IMR-90 (cell line): ENCODE data around the gene SLC7A9. TPM values are rescaled to one million over a fixed set of nuclear protein-coding genes. Genes with fewer than 3 reads are reported as not detected.

Experiments used
- ATAC-seq: fragments of 200-7000 bp; cut with Tn5 transposase; 2 replicates; pipeline ENCODE4 v1.9.1; 2020; ENCODE audit warnings: low read depth, mild to moderate bottlenecking, moderate library complexity
- BruUV-seq: library from RNA; stranded (reverse); fragments of 400-500 nt; replicated peaks from 2 replicates; lab custom pipeline; 2021; lab: Mats Ljungman, UMichigan
- CTCF ChIA-PET: fragments of 300-600 bp; formaldehyde crosslinking; extraction: SDS; loops from one replicate; lab custom pipeline; 2021; ENCODE audit warnings: antibody characterized with exemption; lab: Yijun Ruan, JAX
- POLR2A ChIA-PET: fragments of 300-600 bp; sonication (Branson Sonifier 250); formaldehyde crosslinking; loops from one replicate; lab custom pipeline; 2022; ENCODE audit warnings: antibody characterized with exemption; ENCODE audit not compliant: unreplicated experiment; lab: Charles Lee
- DNase-seq: peaks from one replicate; pipeline ENCODE4 v3.0.0; 2013
- H2AFZ ChIP-seq: replicated peaks from 2 replicates; pipeline ENCODE3; 2013; ENCODE audit warnings: low read length, mild to moderate bottlenecking; ENCODE audit not compliant: poor library complexity
- H2AK5ac ChIP-seq: 2 replicates; pipeline ENCODE4 v1.6.1; 2013; ENCODE audit warnings: low read depth, low read length, inconsistent platforms
- H2AK9ac ChIP-seq: replicated peaks from 2 replicates; pipeline ENCODE3; 2013; ENCODE audit warnings: mild to moderate bottlenecking, low read depth, low read length, moderate library complexity; ENCODE audit not compliant: poor library complexity
- H2BK120ac ChIP-seq: 2 replicates; pipeline ENCODE4 v1.6.1; 2013; ENCODE audit warnings: low read depth, low read length, inconsistent platforms
- H2BK15ac ChIP-seq: 3 replicates; pipeline ENCODE4 v1.6.1; 2013; ENCODE audit warnings: low read depth, low read length, inconsistent platforms
- H2BK20ac ChIP-seq: 2 replicates; pipeline ENCODE4 v1.6.1; 2013; ENCODE audit warnings: low read depth, mild to moderate bottlenecking, inconsistent platforms, low read length, moderate library complexity
- H2BK5ac ChIP-seq: 2 replicates; pipeline ENCODE4 v1.6.1; 2013; ENCODE audit warnings: mild to moderate bottlenecking, low read depth, low read length, inconsistent platforms; ENCODE audit not compliant: poor library complexity, severe bottlenecking
- H3K14ac ChIP-seq: replicated peaks from 2 replicates; pipeline ENCODE4 v1.6.1; 2013; ENCODE audit warnings: low read depth, low read length, inconsistent platforms
- H3K18ac ChIP-seq: 2 replicates; pipeline ENCODE4 v1.6.1; 2013; ENCODE audit warnings: low read depth, low read length, control low read depth
- H3K23ac ChIP-seq: 2 replicates; pipeline ENCODE4 v1.6.1; 2013; ENCODE audit warnings: low read depth, low read length, inconsistent platforms
- H3K27ac ChIP-seq: 2 replicates; pipeline ENCODE4 v1.5.1; 2013; ENCODE audit warnings: mild to moderate bottlenecking, control low read depth, low read length; ENCODE audit not compliant: insufficient read depth
- H3K27me3 ChIP-seq: 2 replicates; pipeline ENCODE4 v1.6.1; 2013; ENCODE audit warnings: low read length; ENCODE audit not compliant: control insufficient read depth, insufficient read depth
- H3K36me3 ChIP-seq: 2 replicates; pipeline ENCODE4 v1.6.1; 2013; ENCODE audit warnings: low read length, mixed read lengths; ENCODE audit not compliant: control insufficient read depth, insufficient read depth
- H3K4ac ChIP-seq: 2 replicates; pipeline ENCODE4 v1.6.1; 2013; ENCODE audit warnings: low read depth, low read length, inconsistent platforms
- H3K4me1 ChIP-seq: 2 replicates; pipeline ENCODE4 v1.6.1; 2013; ENCODE audit warnings: low read length, mixed read lengths; ENCODE audit not compliant: control insufficient read depth, insufficient read depth
- H3K4me2 ChIP-seq: 2 replicates; pipeline ENCODE4 v1.6.1; 2013; ENCODE audit warnings: low read depth, mild to moderate bottlenecking, control low read depth, low read length, moderate library complexity
- H3K4me3 ChIP-seq: 2 replicates; pipeline ENCODE4 v1.5.1; 2013; ENCODE audit warnings: low read depth, mild to moderate bottlenecking, control low read depth, low read length, moderate library complexity; ENCODE audit not compliant: insufficient read depth
- H3K56ac ChIP-seq: 2 replicates; pipeline ENCODE4 v1.6.1; 2013; ENCODE audit warnings: low read length, inconsistent platforms; ENCODE audit not compliant: insufficient read depth; ENCODE audit errors: extremely low read depth
- H3K79me1 ChIP-seq, 2 experiments: 2 replicates each; pipeline ENCODE4 v1.6.1; 2013; ENCODE audit warnings: low read length in 2 of 2, inconsistent platforms in 1 of 2, low read depth in 1 of 2
- H3K9ac ChIP-seq: 2 replicates; pipeline ENCODE4 v1.6.1; 2013; ENCODE audit warnings: low read depth, low read length, control low read depth
- H3K9me1 ChIP-seq: 2 replicates; pipeline ENCODE4 v1.6.1; 2013; ENCODE audit warnings: low read length, inconsistent platforms; ENCODE audit not compliant: insufficient read depth
- H3K9me3 ChIP-seq: 2 replicates; pipeline ENCODE4 v1.6.1; 2013; ENCODE audit warnings: low read length; ENCODE audit not compliant: control insufficient read depth, insufficient read depth
- H4K20me1 ChIP-seq: 2 replicates; pipeline ENCODE4 v1.6.1; 2013; ENCODE audit warnings: low read length, inconsistent platforms; ENCODE audit not compliant: insufficient read depth
- H4K5ac ChIP-seq: 2 replicates; pipeline ENCODE4 v1.6.1; 2013; ENCODE audit warnings: mild to moderate bottlenecking, low read depth, low read length, control low read depth
- H4K8ac ChIP-seq, 2 experiments: 2 replicates each; pipeline ENCODE4 v1.6.1; 2013; ENCODE audit warnings: low read depth in 2 of 2, low read length in 2 of 2, control low read depth in 1 of 2, inconsistent platforms in 1 of 2
- H4K91ac ChIP-seq: 2 replicates; pipeline ENCODE4 v1.6.1; 2013; ENCODE audit warnings: low read depth, low read length, inconsistent platforms; ENCODE audit not compliant: insufficient read depth
- CEBPB ChIP-seq: IDR thresholded peaks from 2 replicates; pipeline ENCODE4 v1.6.1; 2012; ENCODE audit warnings: low read depth, low read length, improper control_type of control experiment
- CHD1 ChIP-seq: IDR thresholded peaks from 2 replicates; pipeline ENCODE4 v1.6.1; 2012; ENCODE audit warnings: low read depth, low read length, improper control_type of control experiment
- CTCF ChIP-seq: conservative IDR thresholded peaks from 2 replicates; pipeline ENCODE4 v1.5.1; 2012; ENCODE audit warnings: mild to moderate bottlenecking, low read depth, low read length, improper control_type of control experiment
- FOS ChIP-seq: fragments of 150-350 bp; IDR thresholded peaks from 2 replicates; pipeline ENCODE4 v1.6.1; 2016; ENCODE audit warnings: low read depth, low read length
- MAFK ChIP-seq: IDR thresholded peaks from 2 replicates; pipeline ENCODE4 v1.6.1; 2012; ENCODE audit warnings: low read depth, low read length, improper control_type of control experiment
- MAZ ChIP-seq: IDR thresholded peaks from 2 replicates; pipeline ENCODE4 v1.6.1; 2012; ENCODE audit warnings: low read depth, mild to moderate bottlenecking, low read length, improper control_type of control experiment, moderate library complexity, borderline replicate concordance
- NFE2L2 ChIP-seq: fragments of 150-350 bp; IDR thresholded peaks from 2 replicates; pipeline ENCODE4 v1.6.1; 2016; ENCODE audit warnings: low read depth, mild to moderate bottlenecking, low read length
- POLR2A ChIP-seq: IDR thresholded peaks from 2 replicates; pipeline ENCODE4 v1.6.1; 2012; ENCODE audit warnings: mild to moderate bottlenecking, low read depth, low read length
- RAD21 ChIP-seq: IDR thresholded peaks from 2 replicates; pipeline ENCODE4 v1.6.1; 2012; ENCODE audit warnings: low read length, improper control_type of control experiment
- RFX5 ChIP-seq: IDR thresholded peaks from 2 replicates; pipeline ENCODE4 v1.8.0; 2012; ENCODE audit warnings: low read depth, mild to moderate bottlenecking, low read length, moderate library complexity
- SMC3 ChIP-seq: fragments of 150-350 bp; IDR thresholded peaks from 2 replicates; pipeline ENCODE4 v1.6.1; 2016; ENCODE audit warnings: low read depth, mild to moderate bottlenecking, antibody characterized with exemption, low read length, moderate library complexity
- USF2 ChIP-seq: fragments of 150-350 bp; IDR thresholded peaks from 2 replicates; pipeline ENCODE4 v1.6.1; 2017; ENCODE audit warnings: mild to moderate bottlenecking, antibody characterized with exemption, low read length, low read depth
- WGBS, 2 experiments: methylation state at CpG; one replicate each; pipeline versions ENCODE4 v1.1.5 to v1.1.7; 2013; ENCODE audit warnings: missing lambda C conversion rate in 2 of 2; ENCODE audit not compliant: insufficient read length in 1 of 2; ENCODE audit errors: extremely low coverage in 2 of 2; 5-methylcytosine and 5-hydroxymethylcytosine counted together
- dilution Hi-C: fragments of 300-500 bp; cut with HindIII; formaldehyde crosslinking; loops from one replicate; pipeline ENCODE4 v1.14.3; 2018; ENCODE audit warnings: low sequenced_read_pairs; ENCODE audit not compliant: unreplicated experiment
- in situ Hi-C: fragments of 300-500 bp; cut with MboI; formaldehyde crosslinking; loops from 3 replicates; pipeline ENCODE4 v1.14.3; 2019; ENCODE audit warnings: low sequenced_read_pairs, inconsistent platforms, mixed read lengths
- intact Hi-C: fragments of 100-400 bp; cut with micrococcal nuclease; formaldehyde crosslinking; loops from 2 replicates; pipeline ENCODE4 v1.10.0; 2022
- polyA plus RNA-seq, 3 experiments: library from polyadenylated mRNA; depleted of rRNA; stranded (reverse); fragments of >200 nt; gene quantifications; 2 replicates each; pipeline ENCODE4 v1.2.3, GENCODE V29; 2012; ENCODE audit warnings: low replicate concordance in 1 of 3
- total RNA-seq: library from RNA; depleted of rRNA; stranded (reverse); fragments of >200 nt; gene quantifications from 2 replicates; pipeline ENCODE4 v1.2.3, GENCODE V29; 2012

SLC7A9 gene
- total and polyA plus RNA-seq, 2 of the 4 experiments (the other 2 are of a cell fraction): not detected

- H4K5ac ChIP-seq: no peak overlapping the region
- no peak overlapping the region for H3K4me3 ChIP-seq
- no peaks in the 10 kb centered on the region for H3K4me1 ChIP-seq
- intact Hi-C loops: no loop called here
- no peak overlapping the region for H3K27ac ChIP-seq
- no peak overlapping the region for H2AK5ac ChIP-seq
- no peak overlapping the region for H3K23ac ChIP-seq
- no peak overlapping the region for H2AK9ac ChIP-seq
- dilution Hi-C loops: no loop called here
- DNase-seq (no peak), ATAC-seq (no peak)
- no TSS peak for BruUV-seq
- no peak overlapping the region for H3K4ac ChIP-seq
- no peaks in the 10 kb centered on the region for H3K79me1 ChIP-seq
- no peaks in the 10 kb centered on the region for H4K20me1 ChIP-seq
- peaks cover 5% of the 10 kb centered on the region; the same call in 1 of the 2 replicates for H3K27me3 ChIP-seq
- no peak overlapping the region for H4K91ac ChIP-seq
- no peak overlapping the region for H2BK20ac ChIP-seq
- no peaks in the 10 kb centered on the region for H3K9me3 ChIP-seq
- H3K36me3 ChIP-seq: no peaks in the 10 kb centered on the region
- H3K56ac ChIP-seq: no peak overlapping the region
- H3K4me2 ChIP-seq: no peak overlapping the region
- in situ Hi-C loops: no loop called here
- no peak overlapping the region for H3K14ac ChIP-seq
- no peaks in the 10 kb centered on the region for H3K9me1 ChIP-seq
- WGBS, 2 experiments: 28% methylated on average over 2 of the region's 11 CpGs; no CpG with 5 or more reads in 1 of the 2 experiments
- ChIA-PET POLR2A (no interaction called here), CTCF (no interaction called here)
- no peak overlapping the region for H3K18ac ChIP-seq
- H2AFZ ChIP-seq: no peak overlapping the region
- no peak overlapping the region for H2BK5ac ChIP-seq
- no peak overlapping the region for H2BK120ac ChIP-seq
- H4K8ac ChIP-seq: no peak overlapping the region
- TF ChIP-seq MAZ: no peak
- no peak for TF ChIP-seq SMC3
- no peak for TF ChIP-seq CHD1
- TF ChIP-seq CEBPB: no peak
- TF ChIP-seq POLR2A: no peak
- TF ChIP-seq FOS: no peak
- no peak for TF ChIP-seq MAFK
- no peak for TF ChIP-seq NFE2L2
- TF ChIP-seq RAD21: no peak
- TF ChIP-seq CTCF: no peak
- no peak for TF ChIP-seq RFX5
- no peak for TF ChIP-seq USF2
- no peak overlapping the region for H3K9ac ChIP-seq
- H2BK15ac ChIP-seq: no peak overlapping the region
Measured at GRCh38 chr19:32811151-32811550, 58.4 kb downstream of the SLC7A9 start.
